ENCODE data around the gene SLITRK1. TPM values are rescaled to one million over a fixed set of nuclear protein-coding genes. Genes with fewer than 3 reads are reported as not detected.
A peak's percentile ranks its signal among the peaks of the same experiment; 100 is the strongest.

The SLITRK1 gene, protein sequence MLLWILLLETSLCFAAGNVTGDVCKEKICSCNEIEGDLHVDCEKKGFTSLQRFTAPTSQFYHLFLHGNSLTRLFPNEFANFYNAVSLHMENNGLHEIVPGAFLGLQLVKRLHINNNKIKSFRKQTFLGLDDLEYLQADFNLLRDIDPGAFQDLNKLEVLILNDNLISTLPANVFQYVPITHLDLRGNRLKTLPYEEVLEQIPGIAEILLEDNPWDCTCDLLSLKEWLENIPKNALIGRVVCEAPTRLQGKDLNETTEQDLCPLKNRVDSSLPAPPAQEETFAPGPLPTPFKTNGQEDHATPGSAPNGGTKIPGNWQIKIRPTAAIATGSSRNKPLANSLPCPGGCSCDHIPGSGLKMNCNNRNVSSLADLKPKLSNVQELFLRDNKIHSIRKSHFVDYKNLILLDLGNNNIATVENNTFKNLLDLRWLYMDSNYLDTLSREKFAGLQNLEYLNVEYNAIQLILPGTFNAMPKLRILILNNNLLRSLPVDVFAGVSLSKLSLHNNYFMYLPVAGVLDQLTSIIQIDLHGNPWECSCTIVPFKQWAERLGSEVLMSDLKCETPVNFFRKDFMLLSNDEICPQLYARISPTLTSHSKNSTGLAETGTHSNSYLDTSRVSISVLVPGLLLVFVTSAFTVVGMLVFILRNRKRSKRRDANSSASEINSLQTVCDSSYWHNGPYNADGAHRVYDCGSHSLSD
- total RNA-seq (under 1 TPM in 1 of 7 donors, not detected in 6; 0.05 TPM), polyA plus RNA-seq (under 1 TPM in 1 of 2 donors, not detected in 1; 0.07 TPM)
- long read RNA-seq, donor 1, result 0 reads
- long read RNA-seq, donor 2, full-length matches to known transcripts, result 2 of 2 reads
- long read RNA-seq, donor 2, partial matches to known transcripts, result 0 of 2 reads
- long read RNA-seq, donor 2, other reads (novel, unspliced or antisense), result 0 of 2 reads
- long read RNA-seq, donor 3, result 0 reads

DNA sequence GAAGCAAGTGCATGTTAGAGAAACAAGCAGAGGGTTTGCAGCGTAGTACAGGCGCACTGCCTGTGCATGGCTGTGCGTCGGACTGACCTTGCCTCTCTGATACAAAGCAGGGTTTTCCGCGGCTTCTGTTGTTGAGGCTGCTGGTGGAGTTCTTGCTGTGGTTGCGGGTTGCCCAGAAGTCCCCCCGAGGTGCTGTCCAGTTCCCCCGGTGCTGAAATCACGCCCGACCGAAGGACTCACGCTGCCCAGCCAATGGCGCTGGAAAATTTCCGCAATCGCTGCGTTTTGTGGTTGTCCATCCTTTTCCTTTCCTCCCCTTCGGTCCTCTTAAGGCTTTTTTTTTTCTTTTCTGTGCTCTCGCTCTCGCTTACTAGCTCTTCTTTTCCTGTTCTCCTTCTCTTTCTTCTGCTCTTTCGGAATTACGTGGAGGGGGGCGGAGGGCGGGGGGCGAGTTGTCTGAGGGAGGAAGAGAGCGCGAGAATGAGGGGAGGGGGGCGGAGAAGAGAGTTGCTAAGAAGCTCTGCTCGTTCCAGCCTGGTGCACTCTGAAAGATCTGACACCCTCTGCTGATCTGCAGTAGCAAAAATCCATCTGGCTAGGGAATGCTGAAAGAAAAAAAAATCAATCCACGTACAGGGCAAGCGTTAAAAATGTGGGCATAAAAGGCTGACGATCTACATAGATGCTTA lies at the start of gene SLITRK1:
TSS of gene SLITRK1 (minus strand) at position 558 of the 689 bp plus-strand sequence. CDS start 967 bp downstream, outside the sequence.
- intact Hi-C loops (cut with DNase I), result no loop called here
- Histone ChIP-seq H3K27ac (no peak within 1 kb of the TSS), H3K9me3 (no peaks in the 10 kb centered on the region), H3K4me1 (ENCODE audit: insufficient read depth) (no peaks in the 10 kb centered on the region), H3K4me3 (no peak within 1 kb of the TSS), H3K27me3 (no peaks in the 10 kb centered on the region), H3K36me3 (no peaks in the 10 kb centered on the region)
- WGBS, 3 donors, result 1 to 2% (median 1%) methylated on average over 32 of the region's 32 CpGs
- peak in 1 of 5 donors; percentile 21 for DNase-seq
- no peak for TF ChIP-seq EP300 (IDR thresholded peaks at IDR 0.05)
- TF ChIP-seq POLR2A (IDR thresholded peaks at IDR 0.05), result no peak
- TF ChIP-seq, protein P1, sequence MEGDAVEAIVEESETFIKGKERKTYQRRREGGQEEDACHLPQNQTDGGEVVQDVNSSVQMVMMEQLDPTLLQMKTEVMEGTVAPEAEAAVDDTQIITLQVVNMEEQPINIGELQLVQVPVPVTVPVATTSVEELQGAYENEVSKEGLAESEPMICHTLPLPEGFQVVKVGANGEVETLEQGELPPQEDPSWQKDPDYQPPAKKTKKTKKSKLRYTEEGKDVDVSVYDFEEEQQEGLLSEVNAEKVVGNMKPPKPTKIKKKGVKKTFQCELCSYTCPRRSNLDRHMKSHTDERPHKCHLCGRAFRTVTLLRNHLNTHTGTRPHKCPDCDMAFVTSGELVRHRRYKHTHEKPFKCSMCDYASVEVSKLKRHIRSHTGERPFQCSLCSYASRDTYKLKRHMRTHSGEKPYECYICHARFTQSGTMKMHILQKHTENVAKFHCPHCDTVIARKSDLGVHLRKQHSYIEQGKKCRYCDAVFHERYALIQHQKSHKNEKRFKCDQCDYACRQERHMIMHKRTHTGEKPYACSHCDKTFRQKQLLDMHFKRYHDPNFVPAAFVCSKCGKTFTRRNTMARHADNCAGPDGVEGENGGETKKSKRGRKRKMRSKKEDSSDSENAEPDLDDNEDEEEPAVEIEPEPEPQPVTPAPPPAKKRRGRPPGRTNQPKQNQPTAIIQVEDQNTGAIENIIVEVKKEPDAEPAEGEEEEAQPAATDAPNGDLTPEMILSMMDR (IDR thresholded peaks at IDR 0.05), result no peak

DNA sequence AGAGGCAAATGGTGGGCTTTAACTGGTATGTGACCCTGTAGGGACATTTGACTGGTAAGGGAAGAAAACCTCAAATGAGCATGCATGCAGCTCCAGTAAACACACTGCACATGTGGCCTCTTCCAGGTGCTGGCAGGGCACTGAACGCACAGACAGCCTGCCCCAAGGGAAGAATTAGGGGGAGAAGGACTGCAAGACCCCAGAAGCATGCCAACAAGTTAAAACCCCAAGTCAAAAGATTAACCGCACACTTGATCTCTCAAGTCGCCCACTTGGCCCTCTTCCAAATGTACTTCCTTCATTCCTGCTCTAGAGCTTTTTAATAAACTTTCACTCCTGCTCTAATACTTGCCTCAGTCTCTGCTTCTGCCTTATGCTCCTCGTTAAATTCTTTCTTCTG lies 46.9 kb upstream of the SLITRK1 start:
- Histone ChIP-seq H3K4me3 (no peak overlapping the region), H3K36me3 (no peaks in the 10 kb centered on the region), H3K9me3 (no peaks in the 10 kb centered on the region), H3K4me1 (ENCODE audit: insufficient read depth) (no peaks in the 10 kb centered on the region), H3K27me3 (no peaks in the 10 kb centered on the region), H3K27ac (no peak overlapping the region)
- 24 to 36% (median 27%) methylated on average over 4 of the region's 4 CpGs for WGBS, 3 donors
- no peak for TF ChIP-seq POLR2A (IDR thresholded peaks at IDR 0.05)
- TF ChIP-seq, protein P1 (IDR thresholded peaks at IDR 0.05), result no peak
- no peak for DNase-seq
- intact Hi-C loops (cut with DNase I), result no loop called here

DNA sequence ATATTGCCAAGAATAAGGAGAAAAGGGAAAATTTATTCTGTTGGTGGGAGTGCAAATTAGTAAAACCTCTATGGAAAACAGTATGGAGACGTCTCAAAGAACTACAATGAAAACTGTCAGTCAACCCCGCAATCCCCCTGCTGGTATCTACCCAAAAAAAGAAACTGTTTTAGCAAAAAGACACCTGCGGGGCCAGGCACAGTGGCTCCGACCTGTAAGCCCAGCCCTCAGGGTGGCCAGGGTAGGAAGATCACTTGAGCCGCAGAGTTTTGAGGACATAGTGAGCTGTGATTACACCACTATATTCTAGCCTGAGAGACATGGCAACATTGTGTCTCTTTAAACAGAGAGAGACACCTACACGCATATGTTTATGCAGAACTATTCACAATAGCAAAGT lies 37.5 kb upstream of the SLITRK1 start:
- no peaks in the 10 kb centered on the region for H3K27me3 ChIP-seq
- no peaks in the 10 kb centered on the region for H3K9me3 ChIP-seq
- WGBS, 3 donors, result 78 to 82% (median 80%) methylated on average over 6 of the region's 6 CpGs
- no peak overlapping the region for H3K27ac ChIP-seq
- no peak overlapping the region for H3K4me3 ChIP-seq
- H3K36me3 ChIP-seq, result no peaks in the 10 kb centered on the region
- TF ChIP-seq EP300 (IDR thresholded peaks at IDR 0.05) (no peak), POLR2A (IDR thresholded peaks at IDR 0.05) (no peak)
- TF ChIP-seq, protein P1 (IDR thresholded peaks at IDR 0.05), result no peak
- no peaks in the 10 kb centered on the region for H3K4me1 ChIP-seq (ENCODE audit: insufficient read depth)
- intact Hi-C loops (cut with DNase I), result no loop called here
- no peak for DNase-seq

DNA sequence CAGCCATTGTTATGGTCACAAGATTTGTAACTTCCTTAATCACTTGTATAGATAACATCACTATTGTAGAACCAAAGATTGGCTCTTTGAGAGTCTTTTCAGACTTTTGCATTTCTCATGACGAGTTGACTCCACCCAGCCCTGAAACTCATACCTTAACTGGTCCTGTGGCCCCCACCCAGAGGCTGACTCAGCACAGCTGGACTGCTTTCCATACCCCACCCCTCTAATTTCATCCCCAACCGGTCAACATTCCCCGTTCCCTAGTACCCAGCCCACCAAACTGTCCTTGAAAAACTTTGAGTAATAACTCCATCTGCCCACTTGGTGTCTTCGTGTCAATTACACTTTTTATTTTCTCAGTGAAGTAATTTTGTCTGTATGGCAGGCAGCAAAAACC lies 32.1 kb upstream of the SLITRK1 start:
- H3K27me3 ChIP-seq, result no peaks in the 10 kb centered on the region
- H3K4me1 ChIP-seq (ENCODE audit: insufficient read depth), result no peaks in the 10 kb centered on the region
- H3K9me3 ChIP-seq, result no peaks in the 10 kb centered on the region
- H3K36me3 ChIP-seq, result no peaks in the 10 kb centered on the region
- intact Hi-C loops (cut with DNase I), result no loop called here
- DNase-seq, result no peak
- TF ChIP-seq POLR2A (IDR thresholded peaks at IDR 0.05), result no peak
- TF ChIP-seq, protein P1 (IDR thresholded peaks at IDR 0.05), result no peak
- TF ChIP-seq EP300 (IDR thresholded peaks at IDR 0.05), result no peak
- no peak overlapping the region for H3K27ac ChIP-seq
- no peak overlapping the region for H3K4me3 ChIP-seq
- WGBS, 3 donors, result 60 to 67% (median 61%) methylated on average over 4 of the region's 4 CpGs

Measured in ovary (tissue), 10 donors.